HAP-1 (cell line): ENCODE results near the gene TARBP1.
"Not testable (repeated sequence)": the region's sequence is repeated elsewhere in the genome, so short reads cannot be mapped to it uniquely, and the experiment has no call there.

Experiments used
- DNase-seq, 2 experiments: peaks; one replicate each; pipeline ENCODE4 v3.0.0-alpha.2; 2016 to 2020; ENCODE audit warnings: low spot score in 2 of 2
- H3K27me3 ChIP-seq: fragments of 250-450 bp; sonication (Bioruptor Pico); 2 replicates; pipeline ENCODE4 v1.5.1; 2020; ENCODE audit warnings: low read depth, mild to moderate bottlenecking, moderate library complexity
- H3K36me3 ChIP-seq: fragments of 250-450 bp; sonication (Bioruptor Pico); replicated peaks from 2 replicates; pipeline ENCODE4 v1.5.1; 2020; ENCODE audit warnings: mild to moderate bottlenecking
- H3K4me1 ChIP-seq: fragments of 250-450 bp; sonication (Bioruptor Pico); 2 replicates; pipeline ENCODE4 v1.5.1; 2020; ENCODE audit warnings: mild to moderate bottlenecking
- H3K4me3 ChIP-seq: fragments of 250-450 bp; sonication (Bioruptor Pico); 2 replicates; pipeline ENCODE4 v1.5.1; 2020; ENCODE audit warnings: mild to moderate bottlenecking, moderate library complexity
- H3K9me3 ChIP-seq: fragments of 250-450 bp; sonication (Bioruptor Pico); 2 replicates; pipeline ENCODE4 v1.5.1; 2020; ENCODE audit warnings: mild to moderate bottlenecking, moderate library complexity
- in situ Hi-C: fragments of 300-500 bp; cut with MboI; formaldehyde crosslinking; loops from 3 replicates; pipeline ENCODE4 v1.14.3; 2020; ENCODE audit warnings: low sequenced_read_pairs, inconsistent platforms, mixed read lengths

Gene TARBP1

DNA sequence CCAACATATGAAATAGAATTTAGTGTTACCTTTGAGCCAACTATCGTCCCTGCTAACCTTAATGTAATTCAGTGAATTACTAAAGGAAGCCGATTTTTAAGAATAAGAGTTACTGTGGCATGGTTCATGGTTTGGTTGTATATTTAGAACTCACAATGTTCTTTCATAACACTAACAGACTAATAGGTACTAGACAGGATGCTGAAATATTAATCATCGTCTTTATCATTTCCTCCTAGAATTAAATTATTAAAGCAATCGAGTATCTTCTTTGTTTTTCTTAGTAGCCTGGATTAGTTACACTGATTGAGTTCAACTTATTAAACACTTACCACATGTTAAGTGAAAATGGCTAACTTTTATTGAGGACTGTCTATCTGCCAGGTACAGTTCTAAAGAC, 47.7 kb downstream of the TARBP1 start:
- Histone ChIP-seq H3K36me3 (peaks cover 17% of the 10 kb centered on the region), H3K9me3 (no peaks in the 10 kb centered on the region)
- in situ Hi-C loops: no loop called here

DNA sequence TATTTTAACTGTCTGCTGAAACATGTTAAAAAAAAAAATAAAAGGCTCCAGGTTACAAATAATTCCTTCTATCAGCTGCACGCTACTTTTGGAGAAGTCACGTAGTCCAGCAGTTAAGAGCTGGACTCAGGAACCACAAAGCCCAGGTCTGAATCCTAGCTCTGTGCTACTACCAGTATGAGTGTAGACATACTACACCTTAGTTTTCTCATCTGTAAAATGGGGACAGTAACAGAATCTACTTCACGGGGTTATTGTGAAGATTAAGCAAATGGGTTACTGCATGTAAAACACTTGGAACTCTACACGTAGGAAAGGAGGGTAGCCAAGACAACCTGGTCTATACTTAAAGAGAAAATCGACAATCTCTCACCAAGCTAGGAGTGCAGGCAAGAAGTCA, 48.3 kb downstream of the TARBP1 start:
- Histone ChIP-seq H3K27me3 (no peaks in the 10 kb centered on the region), H3K9me3 (no peaks in the 10 kb centered on the region), H3K4me3 (no peak overlapping the region), H3K36me3 (peaks cover 17% of the 10 kb centered on the region), H3K4me1 (no peaks in the 10 kb centered on the region)
- no peak for DNase-seq
- in situ Hi-C loops: no loop called here

More for the DNA sequence above, 47.7 kb downstream of the TARBP1 start:
- DNase-seq: no peak
- Histone ChIP-seq H3K27me3 (no peaks in the 10 kb centered on the region), H3K4me1 (no peaks in the 10 kb centered on the region), H3K4me3 (no peak overlapping the region)

DNA sequence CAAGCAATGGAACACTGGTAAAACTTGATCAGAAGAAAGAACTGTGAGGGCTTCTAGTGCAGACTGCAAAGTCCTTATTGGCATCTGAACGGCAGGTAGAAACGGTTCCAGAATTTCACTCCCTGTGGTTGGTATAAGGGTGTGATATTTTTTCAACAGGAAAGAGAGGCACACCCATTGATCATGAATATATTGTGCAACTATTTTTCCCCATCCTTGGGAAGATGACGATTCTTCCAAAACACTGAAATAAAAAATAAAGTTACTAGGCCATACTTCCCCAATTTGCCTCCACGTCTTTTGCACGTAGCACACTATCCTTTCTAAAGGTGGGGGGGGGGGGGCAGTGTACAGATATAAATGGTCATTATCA, 49.6 kb downstream of the TARBP1 start:
- no peak for DNase-seq
- H3K4me3 ChIP-seq: no peak overlapping the region
- H3K9me3 ChIP-seq: no peaks in the 10 kb centered on the region
- H3K36me3 ChIP-seq: peaks cover 23% of the 10 kb centered on the region
- no peaks in the 10 kb centered on the region for H3K27me3 ChIP-seq
- in situ Hi-C loops: no loop called here
- no peaks in the 10 kb centered on the region for H3K4me1 ChIP-seq

DNA sequence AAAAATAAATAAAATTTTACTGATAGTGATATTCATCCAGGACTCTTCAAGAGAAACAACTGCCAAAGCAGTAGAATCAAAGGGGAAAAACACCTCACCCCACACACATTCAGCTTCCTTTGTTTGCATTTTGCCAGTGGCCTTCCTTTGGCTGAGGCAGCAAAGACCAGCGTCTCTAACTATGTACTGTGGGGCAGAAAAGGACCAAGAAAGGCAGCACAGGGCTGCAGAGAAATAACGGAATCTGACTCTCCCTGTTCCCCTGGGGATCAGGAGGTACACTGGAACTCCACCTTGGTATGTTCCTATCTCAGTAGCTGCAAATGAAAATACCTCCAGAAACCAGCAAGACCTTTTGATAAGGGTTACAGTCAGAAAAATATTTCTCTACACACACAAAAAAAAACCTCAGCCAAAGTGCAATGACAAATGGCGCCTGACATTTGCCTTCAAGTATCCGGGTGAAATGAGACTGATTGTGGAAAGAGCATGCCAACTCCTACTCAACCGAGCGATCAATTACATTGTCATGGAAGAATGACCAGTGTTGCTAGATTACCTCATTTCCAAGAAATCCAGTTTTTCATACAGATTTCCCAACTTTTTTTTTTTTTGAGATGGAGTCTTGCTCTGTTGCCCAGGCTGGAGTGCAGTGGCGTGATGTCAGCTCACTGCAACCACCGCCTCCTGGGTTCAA, 50.9 kb downstream of the TARBP1 start:
- Histone ChIP-seq H3K9me3 (no peaks in the 10 kb centered on the region), H3K4me1 (no peaks in the 10 kb centered on the region), H3K4me3 (no peak overlapping the region), H3K36me3 (peaks cover 28% of the 10 kb centered on the region), H3K27me3 (no peaks in the 10 kb centered on the region)
- no peak for DNase-seq
- in situ Hi-C loops: no loop called here

DNA sequence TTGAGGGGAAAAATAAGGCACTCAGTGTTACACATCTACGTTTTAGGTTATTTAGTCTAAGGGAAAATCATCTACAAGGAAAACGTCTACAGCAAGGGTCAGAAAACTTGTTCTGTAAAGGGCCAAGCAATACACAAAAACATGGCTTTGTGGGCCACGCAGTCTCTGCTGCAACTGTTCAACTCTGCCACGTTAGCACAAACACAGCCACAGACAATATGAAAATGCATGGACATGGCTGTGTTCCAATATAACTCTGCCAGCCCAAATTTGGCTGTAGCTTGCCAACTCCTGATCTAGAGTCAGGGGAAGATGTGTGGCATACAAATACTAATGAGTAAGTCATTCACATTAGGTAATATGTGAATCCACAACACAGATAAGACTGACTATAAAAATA, 65.0 kb downstream of the TARBP1 start:
- DNase-seq: no peak
- no peaks in the 10 kb centered on the region for H3K27me3 ChIP-seq
- in situ Hi-C loops: no loop called here
- H3K36me3 ChIP-seq: peaks cover 10% of the 10 kb centered on the region
- H3K9me3 ChIP-seq: no peaks in the 10 kb centered on the region
- no peaks in the 10 kb centered on the region for H3K4me1 ChIP-seq
- H3K4me3 ChIP-seq: no peak overlapping the region

GRCh38 chr1:234413485-234413884, 65.5 kb downstream of the TARBP1 start:
- Histone ChIP-seq H3K4me1 (no peaks in the 10 kb centered on the region), H3K4me3 (no peak overlapping the region), H3K27me3 (no peaks in the 10 kb centered on the region), H3K36me3 (peaks cover 10% of the 10 kb centered on the region), H3K9me3 (no peaks in the 10 kb centered on the region; the same call in 1 of the 2 replicates)
- in situ Hi-C loops: no loop called here
- no peak for DNase-seq

DNA sequence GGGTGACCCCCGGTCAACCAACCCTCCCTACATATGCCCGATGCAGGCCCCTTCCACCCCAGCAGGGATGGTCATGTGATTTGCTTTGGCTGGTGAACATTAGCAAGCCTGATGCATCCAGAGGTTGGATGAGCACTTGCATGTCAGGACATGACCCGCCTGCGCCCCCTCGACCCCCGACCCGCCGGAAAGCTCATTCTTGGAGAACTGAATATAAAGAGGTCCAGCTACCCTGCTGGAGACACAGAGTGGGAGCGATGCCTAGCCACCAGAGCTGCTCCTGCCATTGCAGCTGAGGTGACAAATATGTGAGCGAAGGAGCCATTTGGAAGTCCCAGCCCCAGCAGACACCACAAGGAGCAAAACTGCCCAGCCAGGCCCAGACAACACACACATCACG, 66.1 kb downstream of the TARBP1 start:
- no peak for DNase-seq
- Histone ChIP-seq H3K27me3 (no peaks in the 10 kb centered on the region), H3K4me3 (no peak overlapping the region), H3K4me1 (no peaks in the 10 kb centered on the region), H3K9me3 (no peaks in the 10 kb centered on the region; the same call in 1 of the 2 replicates), H3K36me3 (peaks cover 10% of the 10 kb centered on the region)
- in situ Hi-C loops: no loop called here

- H3K4me1 ChIP-seq: no peaks in the 10 kb centered on the region
- DNase-seq: no peak
- H3K4me3 ChIP-seq: no peak overlapping the region
- in situ Hi-C loops: no loop called here
- H3K27me3 ChIP-seq: no peaks in the 10 kb centered on the region
- no peaks in the 10 kb centered on the region; the same call in 1 of the 2 replicates for H3K9me3 ChIP-seq
- H3K36me3 ChIP-seq: peaks cover 10% of the 10 kb centered on the region
These were observed 69.7 kb downstream of the TARBP1 start for GRCh38 chr1:234409328-234409727.

- Histone ChIP-seq H3K27me3 (no peaks in the 10 kb centered on the region), H3K4me1 (no peaks in the 10 kb centered on the region), H3K36me3 (peaks cover 8% of the 10 kb centered on the region; the same call in 1 of the 2 replicates), H3K4me3 (no peak overlapping the region), H3K9me3 (no peaks in the 10 kb centered on the region; the same call in 1 of the 2 replicates)
- no peak for DNase-seq
- in situ Hi-C loops: no loop called here
These were observed 70.2 kb downstream of the TARBP1 start for GRCh38 chr1:234408757-234409156.

GRCh38 chr1:234406871-234407270, 72.1 kb downstream of the TARBP1 start:
- H3K4me3 ChIP-seq: no peak overlapping the region
- peaks cover 3% of the 10 kb centered on the region; the same call in 1 of the 2 replicates for H3K36me3 ChIP-seq
- H3K27me3 ChIP-seq: no peaks in the 10 kb centered on the region
- H3K9me3 ChIP-seq: no peaks in the 10 kb centered on the region; the same call in 1 of the 2 replicates
- no peak for DNase-seq
- no peaks in the 10 kb centered on the region for H3K4me1 ChIP-seq
- in situ Hi-C loops: no loop called here

DNA sequence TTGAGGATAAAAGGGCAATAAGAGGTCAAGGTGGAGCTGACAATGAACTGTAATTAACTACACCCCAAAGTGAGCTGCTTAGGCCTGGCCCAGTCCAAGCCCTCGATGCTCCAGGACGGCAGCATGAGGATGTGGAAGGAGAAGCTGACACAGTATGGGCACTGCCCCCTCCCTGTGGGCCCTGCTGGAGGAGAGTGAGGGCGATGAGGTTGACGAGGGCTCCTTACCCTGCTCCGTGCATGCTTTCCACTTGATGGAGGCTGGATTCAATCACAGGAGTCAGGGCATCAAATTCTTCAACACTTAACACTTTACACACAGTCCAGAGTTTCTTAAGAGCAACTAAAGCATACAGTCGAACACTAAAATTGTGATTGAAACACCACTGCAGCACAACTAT, 73.3 kb downstream of the TARBP1 start:
- Histone ChIP-seq H3K4me1 (peaks cover 5% of the 10 kb centered on the region; the same call in 1 of the 2 replicates), H3K27me3 (no peaks in the 10 kb centered on the region), H3K9me3 (no peaks in the 10 kb centered on the region; the same call in 1 of the 2 replicates), H3K4me3 (no peak overlapping the region), H3K36me3 (peaks cover 3% of the 10 kb centered on the region; the same call in 1 of the 2 replicates)
- in situ Hi-C loops: no loop called here
- no peak for DNase-seq

DNA sequence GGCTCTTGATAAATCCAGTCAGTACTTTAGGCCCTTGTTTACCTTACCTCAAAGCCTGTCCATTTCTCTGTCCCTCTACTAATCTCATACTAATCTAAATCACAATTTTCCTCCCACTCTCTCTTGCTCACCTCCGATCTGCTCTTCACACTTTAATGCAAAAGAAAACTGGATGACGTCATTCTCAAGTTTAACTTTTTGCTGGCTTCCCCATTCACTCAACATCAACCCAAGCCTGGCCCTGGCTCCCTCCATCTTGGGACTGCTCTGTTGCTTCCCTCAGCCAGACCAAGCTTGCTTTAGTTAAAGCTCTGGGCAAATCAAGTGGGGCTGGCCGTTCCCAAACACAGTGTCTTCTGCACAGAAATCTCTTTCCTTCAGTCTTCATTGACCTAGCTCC, 76.0 kb downstream of the TARBP1 start:
- H3K36me3 ChIP-seq: no peaks in the 10 kb centered on the region
- H3K4me3 ChIP-seq: no peak overlapping the region

DNA sequence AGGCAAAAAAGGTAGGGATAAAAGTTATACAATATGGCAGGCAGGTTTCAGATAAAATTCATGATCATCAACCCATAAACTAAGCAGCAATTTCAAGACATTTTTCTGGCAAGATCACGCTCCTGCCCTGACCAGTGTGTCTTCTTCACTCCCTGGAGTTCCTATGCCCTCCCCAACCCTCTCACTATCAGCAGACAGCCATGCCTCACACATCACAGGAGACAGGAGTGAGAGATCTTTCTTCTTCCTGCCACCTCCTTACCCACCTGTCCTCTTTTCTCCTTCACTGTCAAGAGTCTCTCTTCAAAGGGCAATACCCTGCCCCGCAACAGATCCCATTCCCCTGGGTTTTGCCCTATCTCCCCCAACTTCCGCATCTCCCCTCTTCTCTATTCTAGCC, 77.3 kb downstream of the TARBP1 start:
- no peak for DNase-seq
- no peaks in the 10 kb centered on the region for H3K27me3 ChIP-seq
- in situ Hi-C loops: no loop called here
- no peaks in the 10 kb centered on the region for H3K36me3 ChIP-seq
- no peaks in the 10 kb centered on the region for H3K9me3 ChIP-seq
- no peak overlapping the region for H3K4me3 ChIP-seq
- H3K4me1 ChIP-seq: peaks cover 7% of the 10 kb centered on the region; the same call in 1 of the 2 replicates

More for the DNA sequence above, 76.0 kb downstream of the TARBP1 start:
- no peak for DNase-seq
- in situ Hi-C loops: no loop called here
- no peaks in the 10 kb centered on the region for H3K9me3 ChIP-seq
- no peaks in the 10 kb centered on the region for H3K27me3 ChIP-seq
- H3K4me1 ChIP-seq: peaks cover 7% of the 10 kb centered on the region; the same call in 1 of the 2 replicates

DNA sequence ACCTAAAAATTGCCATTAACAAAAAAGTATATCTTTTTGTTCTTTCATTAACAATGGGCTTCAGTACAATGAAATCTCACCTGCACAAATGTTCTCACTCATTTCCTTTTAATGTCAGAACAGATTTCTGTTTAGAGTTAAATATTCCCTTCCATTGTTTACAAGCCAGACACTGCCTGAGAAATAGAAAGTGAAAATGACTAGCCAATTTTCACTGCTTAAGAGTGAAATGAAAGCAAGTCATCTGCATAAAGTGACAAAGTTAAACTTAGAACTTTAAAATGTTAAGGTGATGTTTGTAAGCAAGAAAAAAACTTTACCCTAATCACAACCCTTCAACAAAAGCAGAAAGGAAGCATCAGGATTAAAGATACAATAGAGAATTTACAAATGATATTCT, 78.2 kb downstream of the TARBP1 start:
- Histone ChIP-seq H3K27me3 (no peaks in the 10 kb centered on the region), H3K4me1 (peaks cover 7% of the 10 kb centered on the region; the same call in 1 of the 2 replicates), H3K9me3 (no peaks in the 10 kb centered on the region), H3K4me3 (no peak overlapping the region), H3K36me3 (no peaks in the 10 kb centered on the region)
- DNase-seq: no peak
- in situ Hi-C loops: no loop called here

- H3K36me3 ChIP-seq, H3K27me3 ChIP-seq, H3K4me3 ChIP-seq, DNase-seq, H3K4me1 ChIP-seq, in situ Hi-C loops, H3K9me3 ChIP-seq: not testable (repeated sequence)
These were observed 79.5 kb downstream of the TARBP1 start for GRCh38 chr1:234399515-234399914.
